ENCODE results near the gene PHEX.
A peak's percentile ranks its signal among the peaks of the same experiment; 100 is the strongest.

The PHEX gene

DNA sequence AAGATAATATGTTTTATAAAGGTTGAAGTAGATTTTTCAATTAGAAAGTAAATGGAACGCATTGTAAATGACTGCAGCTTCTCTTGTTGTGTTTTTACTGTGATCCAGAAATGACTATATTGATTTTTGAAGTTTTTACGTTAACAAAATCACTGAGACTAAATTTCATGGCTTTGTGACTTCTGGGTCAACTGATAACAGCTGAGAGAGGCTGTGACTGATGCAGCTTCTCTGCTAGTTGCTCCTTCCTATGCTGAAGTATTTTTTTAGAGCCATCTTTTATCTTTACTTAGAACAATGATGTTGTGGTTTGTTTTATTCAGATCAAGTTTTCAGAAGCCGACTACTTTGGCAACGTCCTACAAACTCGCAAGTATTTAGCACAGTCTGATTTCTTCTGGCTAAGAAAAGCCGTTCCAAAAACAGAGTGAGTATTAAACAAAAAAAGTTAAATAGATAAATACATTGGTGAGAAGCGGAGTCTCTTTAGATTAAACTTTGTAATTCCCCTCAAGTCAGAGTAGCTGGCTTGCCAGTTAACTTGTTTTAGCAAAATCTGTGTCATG lies 145.9 kb downstream of the PHEX start:
- DNase-seq (ENCODE audit: low read depth in 1 of 2, low spot score in 1 of 2), result no peak
- in situ Hi-C loops (cut with HindIII; ENCODE audit: low pct_unique_long_range_greater_than_20kb, low sequenced_read_pairs), result no loop called here
- TF ChIP-seq JUND (IDR thresholded peaks at IDR 0.05; ENCODE audit: low read depth), result no peak

DNA sequence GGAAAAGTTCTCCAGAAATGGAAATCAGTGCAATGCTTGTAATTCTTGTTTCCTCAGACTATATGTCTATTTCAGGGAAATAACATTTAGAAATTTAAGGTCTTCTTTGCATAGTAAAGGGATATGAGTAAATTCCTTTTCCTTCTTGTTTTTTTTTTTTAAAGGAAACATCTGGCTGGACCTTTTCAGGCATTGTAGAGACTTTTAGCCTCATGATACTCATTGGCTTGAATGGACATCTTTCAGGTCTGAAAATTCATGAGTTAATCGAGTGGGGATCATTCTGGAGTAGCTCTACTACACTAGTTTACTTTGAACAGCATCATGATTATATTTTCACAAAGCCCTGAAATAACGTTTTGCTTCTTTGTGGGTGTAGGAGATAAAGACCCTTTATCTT lies 152.0 kb downstream of the PHEX start:
- no peak for DNase-seq (ENCODE audit: low read depth in 1 of 2, low spot score in 1 of 2)
- TF ChIP-seq JUND (IDR thresholded peaks at IDR 0.05; ENCODE audit: low read depth), result no peak
- in situ Hi-C loops (cut with HindIII; ENCODE audit: low pct_unique_long_range_greater_than_20kb, low sequenced_read_pairs), result no loop called here

DNA sequence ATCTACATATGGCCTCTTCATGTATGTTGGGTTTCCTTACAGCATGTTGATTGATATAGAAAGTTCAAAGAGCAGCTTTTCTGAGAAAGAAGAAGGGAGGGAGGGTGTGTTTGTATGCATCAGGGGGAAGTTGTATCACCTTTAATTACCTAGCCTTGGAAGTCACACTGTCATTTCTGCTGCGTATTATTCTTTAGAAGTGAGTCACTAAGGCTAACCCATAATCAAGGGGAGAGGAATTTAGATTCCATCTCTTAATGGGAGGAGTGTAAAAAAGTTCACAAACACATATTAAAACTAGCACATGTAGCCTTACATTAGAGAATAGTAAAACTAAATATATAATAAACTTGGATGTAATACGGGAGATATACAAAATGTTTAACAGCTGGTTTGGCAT lies 154.0 kb downstream of the PHEX start:
- no peak for TF ChIP-seq JUND (IDR thresholded peaks at IDR 0.05; ENCODE audit: low read depth)
- in situ Hi-C loops (cut with HindIII; ENCODE audit: low pct_unique_long_range_greater_than_20kb, low sequenced_read_pairs), result no loop called here
- DNase-seq (ENCODE audit: low read depth in 1 of 2, low spot score in 1 of 2), result no peak

DNA sequence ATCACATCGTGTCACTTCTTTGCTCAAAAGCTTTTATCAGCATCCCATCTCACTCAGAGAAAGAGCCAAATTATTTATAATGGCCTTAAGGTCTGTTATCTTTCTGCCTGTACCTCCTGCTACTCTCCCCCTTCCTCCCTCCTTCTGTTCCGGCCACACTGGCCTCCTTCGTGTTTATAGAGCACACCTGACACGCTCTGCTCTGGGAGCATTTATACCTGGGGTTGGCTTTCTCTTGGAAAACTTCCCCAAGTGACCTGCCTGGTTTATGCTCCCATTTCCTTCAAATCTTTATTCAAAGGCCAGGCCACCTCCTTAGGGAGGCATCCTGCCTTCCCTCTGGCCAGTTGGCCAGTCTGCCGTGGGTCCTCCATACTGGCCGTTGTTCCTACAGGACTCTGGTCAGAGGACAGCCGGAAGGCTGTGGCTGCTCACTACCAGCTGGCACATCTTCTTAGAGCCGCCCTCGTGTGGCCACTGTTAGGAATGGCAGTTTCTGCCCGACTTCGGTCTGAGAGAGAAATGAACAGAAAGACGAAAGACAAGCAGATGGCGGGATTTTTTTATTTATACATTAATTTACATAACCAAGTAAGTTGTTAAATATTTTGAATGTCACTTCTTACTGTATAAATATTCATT lies 160.4 kb downstream of the PHEX start:
- TF ChIP-seq JUND (IDR thresholded peaks at IDR 0.05; ENCODE audit: low read depth), result no peak
- in situ Hi-C loops (cut with HindIII; ENCODE audit: low pct_unique_long_range_greater_than_20kb, low sequenced_read_pairs), result no loop called here
- DNase-seq (ENCODE audit: low read depth in 1 of 2, low spot score in 1 of 2), result peak; percentile 7 to 84

- in situ Hi-C loops (cut with HindIII; ENCODE audit: low pct_unique_long_range_greater_than_20kb, low sequenced_read_pairs), result no loop called here
- TF ChIP-seq JUND (IDR thresholded peaks at IDR 0.05; ENCODE audit: low read depth), result no peak
- no peak for DNase-seq (ENCODE audit: low read depth in 1 of 2, low spot score in 1 of 2)
These were observed 161.9 kb downstream of the PHEX start for GRCh38 chrX:22193851-22194659.

DNA sequence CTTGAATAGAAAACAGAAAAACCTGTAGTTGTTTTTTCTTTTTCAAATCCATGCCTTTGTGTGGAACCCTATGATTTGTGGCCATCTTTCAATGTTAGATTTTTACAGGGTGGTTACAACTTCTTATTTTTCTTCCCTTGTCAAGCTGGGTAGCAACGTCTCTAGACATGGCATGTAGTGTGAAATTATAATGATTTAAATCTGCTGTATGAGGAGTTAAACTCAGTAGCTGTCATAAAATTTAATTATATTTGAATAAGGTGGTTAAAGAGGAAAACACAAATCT lies 162.5 kb downstream of the PHEX start:
- no peak for TF ChIP-seq JUND (IDR thresholded peaks at IDR 0.05; ENCODE audit: low read depth)
- in situ Hi-C loops (cut with HindIII; ENCODE audit: low pct_unique_long_range_greater_than_20kb, low sequenced_read_pairs), result no loop called here
- DNase-seq (ENCODE audit: low read depth in 1 of 2, low spot score in 1 of 2), result no peak

- no peak for TF ChIP-seq JUND (IDR thresholded peaks at IDR 0.05; ENCODE audit: low read depth)
- DNase-seq (ENCODE audit: low read depth in 1 of 2, low spot score in 1 of 2), result peak in 1 of 2 experiments; percentile 24
- in situ Hi-C loops (cut with HindIII; ENCODE audit: low pct_unique_long_range_greater_than_20kb, low sequenced_read_pairs), result no loop called here
These were observed 164.0 kb downstream of the PHEX start for GRCh38 chrX:22196149-22196548.

GRCh38 chrX:22202251-22202650 lies 170.1 kb downstream of the PHEX start:
- in situ Hi-C loops (cut with HindIII; ENCODE audit: low pct_unique_long_range_greater_than_20kb, low sequenced_read_pairs), result no loop called here
- no peak for TF ChIP-seq JUND (IDR thresholded peaks at IDR 0.05; ENCODE audit: low read depth)
- no peak for DNase-seq (ENCODE audit: low read depth in 1 of 2, low spot score in 1 of 2)

- in situ Hi-C loops (cut with HindIII; ENCODE audit: low pct_unique_long_range_greater_than_20kb, low sequenced_read_pairs), result no loop called here
- no peak for TF ChIP-seq JUND (IDR thresholded peaks at IDR 0.05; ENCODE audit: low read depth)
- no peak for DNase-seq (ENCODE audit: low read depth in 1 of 2, low spot score in 1 of 2)
These were observed 171.1 kb downstream of the PHEX start for GRCh38 chrX:22203186-22203585.

DNA sequence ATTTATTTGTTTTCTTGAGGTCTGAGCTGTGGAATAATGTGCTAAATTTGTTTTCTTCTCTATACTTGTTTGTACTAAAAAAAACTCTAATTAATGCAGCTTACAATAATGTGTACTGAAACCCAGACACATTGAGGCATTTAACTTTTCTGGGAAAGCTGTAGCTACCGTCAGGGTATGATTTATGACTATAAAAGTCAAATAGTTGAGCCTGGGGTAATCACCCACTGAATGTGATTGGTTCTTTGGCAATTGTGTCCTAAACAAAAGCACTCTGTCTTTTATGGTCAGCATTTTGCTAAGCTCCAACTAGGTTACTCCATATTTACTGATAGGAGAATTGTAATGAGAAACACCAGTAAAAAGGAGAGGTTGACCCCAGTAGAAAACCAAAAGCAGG lies 174.7 kb downstream of the PHEX start:
- no peak for DNase-seq (ENCODE audit: low read depth in 1 of 2, low spot score in 1 of 2)
- in situ Hi-C loops (cut with HindIII; ENCODE audit: low pct_unique_long_range_greater_than_20kb, low sequenced_read_pairs), result no loop called here
- no peak for TF ChIP-seq JUND (IDR thresholded peaks at IDR 0.05; ENCODE audit: low read depth)

GRCh38 chrX:22220941-22221340 lies 188.8 kb downstream of the PHEX start:
- TF ChIP-seq JUND (IDR thresholded peaks at IDR 0.05; ENCODE audit: low read depth), result no peak
- no peak for DNase-seq (ENCODE audit: low read depth in 1 of 2, low spot score in 1 of 2)
- in situ Hi-C loops (cut with HindIII; ENCODE audit: low pct_unique_long_range_greater_than_20kb, low sequenced_read_pairs), result no loop called here

DNA sequence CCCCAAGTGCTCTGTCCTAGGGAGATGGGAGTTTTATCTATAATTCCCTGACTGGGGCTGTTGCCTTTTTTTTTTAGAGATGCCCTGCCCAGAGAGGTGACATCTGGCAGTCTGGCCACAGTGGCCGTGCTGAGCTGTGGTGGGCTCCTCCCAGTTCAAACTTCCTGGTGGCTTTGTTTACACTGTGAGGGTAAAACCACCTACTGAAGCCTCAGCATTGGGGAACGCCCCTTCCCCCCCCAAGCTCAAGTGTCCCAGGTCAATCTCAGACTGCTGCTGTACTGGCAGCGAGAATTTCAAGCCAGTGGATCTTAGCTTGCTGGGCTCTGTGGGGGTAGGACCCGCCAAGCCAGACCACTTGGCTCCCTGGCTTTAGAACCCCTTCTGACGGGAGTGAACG lies 202.3 kb downstream of the PHEX start:
- in situ Hi-C loops (cut with HindIII; ENCODE audit: low pct_unique_long_range_greater_than_20kb, low sequenced_read_pairs), result no loop called here
- DNase-seq (ENCODE audit: low read depth in 1 of 2, low spot score in 1 of 2), result no peak

DNA sequence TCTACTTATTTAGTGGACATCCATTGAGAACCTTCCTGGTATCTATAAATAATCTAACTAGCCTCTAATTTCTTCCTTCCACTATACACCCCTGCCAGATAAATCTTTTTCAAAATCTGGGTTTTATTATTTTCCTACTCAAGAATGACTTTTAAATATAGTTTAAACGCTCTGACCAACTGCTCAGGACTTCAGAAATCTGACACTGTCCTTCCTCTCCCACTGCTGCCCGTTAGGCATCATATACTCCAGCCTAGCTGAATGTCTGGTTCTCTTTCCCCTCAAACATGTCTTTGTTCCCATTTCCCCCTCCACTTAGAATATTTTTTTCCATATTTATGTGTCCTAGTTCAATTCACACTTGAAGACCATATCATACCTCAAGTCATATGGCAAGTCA lies 205.4 kb downstream of the PHEX start:
- TF ChIP-seq JUND (IDR thresholded peaks at IDR 0.05; ENCODE audit: low read depth), result no peak
- no peak for DNase-seq (ENCODE audit: low read depth in 1 of 2, low spot score in 1 of 2)
- in situ Hi-C loops (cut with HindIII; ENCODE audit: low pct_unique_long_range_greater_than_20kb, low sequenced_read_pairs), result no loop called here

More for the DNA sequence above, 202.3 kb downstream of the PHEX start:
- TF ChIP-seq JUND (IDR thresholded peaks at IDR 0.05; ENCODE audit: low read depth), result no peak
